K562 (cell line): ENCODE results near the gene ORAI3. TPM values are rescaled to one million over a fixed set of nuclear protein-coding genes. Genes with fewer than 3 reads are reported as not detected.

ENCODE experiments used
- ASH1L ChIP-seq: fragments of 450-650 bp; IDR thresholded peaks from 2 replicates; pipeline ENCODE4 v1.6.1; 2018; ENCODE audit warnings: borderline replicate concordance, mild to moderate bottlenecking, low read depth; ENCODE audit not compliant: partially characterized antibody
- CSDE1 ChIP-seq, 2 experiments: fragments of 450-650 bp; IDR thresholded peaks; 2 replicates each; pipeline ENCODE4 v1.6.1; 2016; ENCODE audit warnings: mild to moderate bottlenecking in 1 of 2
- DACH1 ChIP-seq: fragments of 450-650 bp; IDR thresholded peaks from 2 replicates; pipeline ENCODE4 v1.6.1; 2018; ENCODE audit not compliant: partially characterized antibody
- EHMT2 ChIP-seq: fragments of 450-650 bp; IDR thresholded peaks from 2 replicates; pipeline ENCODE4 v1.6.1; 2018; ENCODE audit warnings: antibody characterized with exemption
- EP300 ChIP-seq: IDR thresholded peaks from 2 replicates; pipeline ENCODE4 v1.6.1; 2012; ENCODE audit warnings: low read length, improper control_type of control experiment
- EP400 ChIP-seq: fragments of 450-650 bp; IDR thresholded peaks from 2 replicates; pipeline ENCODE4 v1.6.1; 2017; ENCODE audit warnings: antibody characterized with exemption, mild to moderate bottlenecking, moderate library complexity
- ETS2 ChIP-seq: IDR thresholded peaks from 2 replicates; pipeline ENCODE4 v1.6.1; 2016; ENCODE audit warnings: borderline replicate concordance, missing genetic modification characterization, mild to moderate bottlenecking, moderate library complexity, missing compliant biosample characterization; ENCODE audit not compliant: poor library complexity, severe bottlenecking
- FOXA1 ChIP-seq: fragments of 450-650 bp; IDR thresholded peaks from 2 replicates; pipeline ENCODE4 v1.6.1; 2016; ENCODE audit warnings: mild to moderate bottlenecking, borderline replicate concordance
- GTF2E2 ChIP-seq: fragments of 200-800 bp; sonication (Bioruptor generic); IDR thresholded peaks from 2 replicates; pipeline ENCODE4 v1.6.1; 2016; ENCODE audit warnings: missing genetic modification characterization, missing compliant biosample characterization
- HNRNPLL ChIP-seq: fragments of 200-400 bp; formaldehyde crosslinking; IDR thresholded peaks from 2 replicates; pipeline ENCODE4 v1.6.1; 2017; ENCODE audit warnings: low read length, low read depth, mild to moderate bottlenecking; ENCODE audit not compliant: poor library complexity, severe bottlenecking
- JUNB ChIP-seq: fragments of 450-650 bp; formaldehyde crosslinking; conservative IDR thresholded peaks from 2 replicates; pipeline ENCODE4 v1.4.0; 2020; ENCODE audit warnings: mild to moderate bottlenecking
- JUND ChIP-seq, 2 experiments: IDR thresholded peaks; 2 replicates in 1 of 2; 3 replicates in 1 of 2; pipeline ENCODE4 v1.6.1; 2011; ENCODE audit warnings: borderline replicate concordance in 2 of 2, low read depth in 2 of 2, low read length in 2 of 2, improper control_type of control experiment in 1 of 2, missing biosample characterization in 1 of 2, missing genetic modification characterization in 1 of 2, missing genetic modification reagents in 1 of 2
- MAFG ChIP-seq: fragments of 450-650 bp; conservative IDR thresholded peaks from 2 replicates; pipeline ENCODE4 v1.6.1; 2016; ENCODE audit warnings: missing genetic modification characterization, missing compliant biosample characterization
- NFXL1 ChIP-seq: fragments of 450-650 bp; formaldehyde crosslinking; IDR thresholded peaks from 2 replicates; pipeline ENCODE4 v1.4.0; 2021; ENCODE audit warnings: mild to moderate bottlenecking
- PML ChIP-seq: IDR thresholded peaks from 2 replicates; pipeline ENCODE4 v1.6.1; 2012; ENCODE audit warnings: low read length, inconsistent platforms
- PYGO2 ChIP-seq: fragments of 450-650 bp; IDR thresholded peaks from 2 replicates; pipeline ENCODE4 v1.6.1; 2016; ENCODE audit warnings: mild to moderate bottlenecking, missing genetic modification characterization, moderate library complexity, missing compliant biosample characterization
- SIRT6 ChIP-seq: IDR thresholded peaks from one replicate; pipeline ENCODE4 v1.6.1; 2012; ENCODE audit warnings: low read depth, mild to moderate bottlenecking, control low read depth, inconsistent platforms, low read length, moderate library complexity
- SIX5 ChIP-seq, 2 experiments: IDR thresholded peaks; 2 replicates each; pipeline ENCODE4 v1.6.1; 2011; ENCODE audit warnings: low read length in 2 of 2, borderline replicate concordance in 1 of 2, low read depth in 1 of 2, mild to moderate bottlenecking in 1 of 2, moderate library complexity in 1 of 2; ENCODE audit not compliant: insufficient read depth in 1 of 2
- ZBTB17 ChIP-seq: fragments of 450-650 bp; formaldehyde crosslinking; IDR thresholded peaks from 2 replicates; pipeline ENCODE4 v1.4.0; 2020; ENCODE audit warnings: mild to moderate bottlenecking
- ZNF785 ChIP-seq: fragments of 250-450 bp; sonication (Bioruptor Pico); IDR thresholded peaks from 2 replicates; pipeline ENCODE4 v1.4.0; 2020; ENCODE audit warnings: mild to moderate bottlenecking
- ZNF79 ChIP-seq: fragments of 250-450 bp; sonication (Bioruptor Pico); IDR thresholded peaks from 2 replicates; pipeline ENCODE4 v1.4.0; 2020; ENCODE audit warnings: low read depth, mild to moderate bottlenecking, moderate library complexity
- ZNF830 ChIP-seq: fragments of 250-450 bp; sonication (Bioruptor Pico); IDR thresholded peaks from 2 replicates; pipeline ENCODE4 v1.5.0; 2021; ENCODE audit warnings: mild to moderate bottlenecking
- polyA plus RNA-seq, 8 experiments: library from polyadenylated mRNA; depleted of rRNA in 4 of 8; stranded (reverse) in 5 of 8; unstranded in 3 of 8; fragments of >200 nt; fragmentation: Nextera tagmentation in 2 of 8; fragmentation: Illumina TruSeq in 1 of 8; extraction: Ambion mirVana in 2 of 8; extraction: Trizol in 1 of 8; gene quantifications; 2 replicates each; pipeline versions ENCODE4 v1.2.1 to v1.2.3, GENCODE V29; 2011 to 2014; ENCODE audit warnings: inconsistent platforms in 1 of 8, missing spikeins in 1 of 8
- total RNA-seq, 7 experiments: library from RNA; depleted of rRNA in 6 of 7; stranded (reverse); fragments of >200 nt in 6 of 7; fragmentation: Illumina TruSeq in 2 of 7; extraction: Trizol in 2 of 7; gene quantifications; 2 replicates each; pipeline versions ENCODE4 v1.2.1 to v1.2.3, GENCODE V29; 2011 to 2021; ENCODE audit warnings: low replicate concordance in 1 of 7
- TF ChIP-seq, protein P1 (sequence below): fragments of 250-450 bp; sonication (Bioruptor Pico); IDR thresholded peaks from 2 replicates; pipeline ENCODE4 v1.4.0; 2020; ENCODE audit warnings: borderline replicate concordance
- TF ChIP-seq, protein P2 (sequence below): sonication (generic); formaldehyde crosslinking; IDR thresholded peaks from 2 replicates; pipeline ENCODE4 v1.8.0; 2022; ENCODE audit warnings: missing genetic modification reagents, mild to moderate bottlenecking, borderline replicate concordance
- TF ChIP-seq, protein P3 (sequence below): fragments of 250-450 bp; sonication (Bioruptor Pico); IDR thresholded peaks from 2 replicates; pipeline ENCODE4 v1.5.0; 2021

Gene ORAI3
- total and polyA plus RNA-seq, 9 of the 15 experiments (the other 6 are each of a cell fraction or from before 2014, with no cell fraction given) = 4.9 to 23.3 (median 14.1) TPM

DNA sequence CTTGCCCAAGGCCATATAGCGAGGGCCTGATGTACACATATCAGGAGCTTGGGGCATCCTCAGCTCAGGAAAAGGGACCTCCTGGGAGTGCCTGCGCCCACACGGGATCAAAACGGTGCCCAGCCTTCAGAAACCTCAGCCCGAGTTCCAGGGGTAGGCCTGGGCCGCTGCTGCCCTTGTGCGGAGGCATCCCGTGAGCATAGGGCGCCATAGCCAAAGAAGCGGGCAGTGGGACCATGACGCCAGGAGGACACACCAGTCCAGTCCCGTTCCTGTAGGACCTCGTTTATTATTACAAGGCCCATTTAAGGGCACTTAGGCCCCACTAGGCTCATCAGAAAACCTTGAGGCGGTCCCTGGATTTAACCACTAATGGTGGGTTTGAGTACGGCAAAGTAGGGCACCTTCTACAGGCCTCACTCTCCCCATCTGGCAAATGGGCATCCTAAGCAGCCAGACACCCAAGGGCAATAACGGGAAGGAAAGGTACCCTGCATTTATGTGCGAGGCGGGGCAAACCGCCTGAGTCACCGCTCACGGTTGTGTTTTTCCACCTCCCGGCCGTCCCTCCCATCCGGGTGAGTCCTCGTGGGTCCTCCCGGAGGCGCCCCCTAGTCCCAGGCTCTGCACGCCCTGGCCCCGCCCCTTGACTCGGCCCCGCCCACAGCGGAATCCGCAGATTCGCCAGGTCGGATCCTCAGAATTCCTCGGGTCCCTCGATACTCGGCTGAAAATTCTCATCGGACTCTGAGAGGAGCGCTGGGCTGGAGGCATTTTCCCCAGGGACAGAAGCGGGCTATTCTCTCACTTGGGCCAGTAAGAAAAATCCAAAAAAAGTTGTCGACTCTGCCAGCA lies 8.0 kb downstream of the ORAI3 start (continued):
- TF ChIP-seq, protein P1, sequence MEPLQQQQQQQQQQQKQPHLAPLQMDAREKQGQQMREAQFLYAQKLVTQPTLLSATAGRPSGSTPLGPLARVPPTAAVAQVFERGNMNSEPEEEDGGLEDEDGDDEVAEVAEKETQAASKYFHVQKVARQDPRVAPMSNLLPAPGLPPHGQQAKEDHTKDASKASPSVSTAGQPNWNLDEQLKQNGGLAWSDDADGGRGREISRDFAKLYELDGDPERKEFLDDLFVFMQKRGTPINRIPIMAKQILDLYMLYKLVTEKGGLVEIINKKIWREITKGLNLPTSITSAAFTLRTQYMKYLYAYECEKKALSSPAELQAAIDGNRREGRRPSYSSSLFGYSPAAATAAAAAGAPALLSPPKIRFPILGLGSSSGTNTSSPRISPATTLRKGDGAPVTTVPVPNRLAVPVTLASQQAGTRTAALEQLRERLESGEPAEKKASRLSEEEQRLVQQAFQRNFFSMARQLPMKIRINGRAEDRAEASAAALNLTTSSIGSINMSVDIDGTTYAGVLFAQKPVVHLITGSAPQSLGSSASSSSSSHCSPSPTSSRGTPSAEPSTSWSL (CRISPR knock-in tag) = no peak
- TF ChIP-seq ETS2 (no peak), EP300 (0 out of 2 replicates have a peak, but pooled peaks have one; percentile 47), ZNF785 (no peak), JUND (IDR thresholded peaks at IDR 0.05; ENCODE audit: borderline replicate concordance, low read depth, low read length) (peak; percentile 67), JUND (tag; IDR thresholded peaks at IDR 0.05; ENCODE audit: borderline replicate concordance, low read depth, low read length) (peak; percentile 18; the same call in 1 of the 3 replicates), PYGO2 (tag) (no peak), MAFG (tag) (0 out of 2 replicates have a peak, but pooled peaks have one; percentile 6), SIRT6 (no peak), GTF2E2 (tag) (peak; percentile 19; the same call in 1 of the 2 replicates), ZBTB17 (CRISPR knock-in tag) (0 out of 2 replicates have a peak, but pooled peaks have one; percentile 46), SIX5 (IDR thresholded peaks at IDR 0.05; ENCODE audit: borderline replicate concordance in 1 of 2, insufficient read depth in 1 of 2, low read depth in 1 of 2, low read length in 2 of 2) (no peak), ASH1L (no peak), DACH1 (no peak), FOXA1 (no peak), CSDE1 (IDR thresholded peaks at IDR 0.05) (no peak), EP400 (no peak; the same call in 1 of the 2 replicates), EHMT2 (no peak), ZNF830 (CRISPR knock-in tag) (peak; percentile 20; the same call in 1 of the 2 replicates), PML (no peak), HNRNPLL (no peak), NFXL1 (CRISPR knock-in tag) (no peak), ZNF79 (CRISPR knock-in tag) (no peak), JUNB (CRISPR knock-in tag) (no peak)
- TF ChIP-seq, protein P2, sequence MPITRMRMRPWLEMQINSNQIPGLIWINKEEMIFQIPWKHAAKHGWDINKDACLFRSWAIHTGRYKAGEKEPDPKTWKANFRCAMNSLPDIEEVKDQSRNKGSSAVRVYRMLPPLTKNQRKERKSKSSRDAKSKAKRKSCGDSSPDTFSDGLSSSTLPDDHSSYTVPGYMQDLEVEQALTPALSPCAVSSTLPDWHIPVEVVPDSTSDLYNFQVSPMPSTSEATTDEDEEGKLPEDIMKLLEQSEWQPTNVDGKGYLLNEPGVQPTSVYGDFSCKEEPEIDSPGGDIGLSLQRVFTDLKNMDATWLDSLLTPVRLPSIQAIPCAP (CRISPR knock-in tag) = no peak
- TF ChIP-seq, protein P3, sequence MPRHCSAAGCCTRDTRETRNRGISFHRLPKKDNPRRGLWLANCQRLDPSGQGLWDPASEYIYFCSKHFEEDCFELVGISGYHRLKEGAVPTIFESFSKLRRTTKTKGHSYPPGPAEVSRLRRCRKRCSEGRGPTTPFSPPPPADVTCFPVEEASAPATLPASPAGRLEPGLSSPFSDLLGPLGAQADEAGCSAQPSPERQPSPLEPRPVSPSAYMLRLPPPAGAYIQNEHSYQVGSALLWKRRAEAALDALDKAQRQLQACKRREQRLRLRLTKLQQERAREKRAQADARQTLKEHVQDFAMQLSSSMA (CRISPR knock-in tag) = 0 out of 2 replicates have a peak, but pooled peaks have one; percentile 17
